Measurements from ENCODE around the gene ARID5B.

Gene ARID5B

GRCh38 chr10:61869041-61869675 is 32.3 kb upstream of the ARID5B start:
- intact Hi-C loops (cut with DNase I; ENCODE audit: low total_unique reads), result no loop called here
- Histone ChIP-seq H3K36me3 (no peaks in the 10 kb centered on the region), H3K4me3 (no peak overlapping the region), H3K27me3 (no peaks in the 10 kb centered on the region), H3K9me3 (no peaks in the 10 kb centered on the region), H3K4me1 (peaks cover 0 to 18% (median 8%) of the 10 kb centered on the region in 4 donors), H3K27ac (peak overlapping the region in 1 of 2 donors; percentile 62)
- DNase-seq, result no peak
- TF ChIP-seq CTCF (IDR thresholded peaks at IDR 0.05), result no peak

DNA sequence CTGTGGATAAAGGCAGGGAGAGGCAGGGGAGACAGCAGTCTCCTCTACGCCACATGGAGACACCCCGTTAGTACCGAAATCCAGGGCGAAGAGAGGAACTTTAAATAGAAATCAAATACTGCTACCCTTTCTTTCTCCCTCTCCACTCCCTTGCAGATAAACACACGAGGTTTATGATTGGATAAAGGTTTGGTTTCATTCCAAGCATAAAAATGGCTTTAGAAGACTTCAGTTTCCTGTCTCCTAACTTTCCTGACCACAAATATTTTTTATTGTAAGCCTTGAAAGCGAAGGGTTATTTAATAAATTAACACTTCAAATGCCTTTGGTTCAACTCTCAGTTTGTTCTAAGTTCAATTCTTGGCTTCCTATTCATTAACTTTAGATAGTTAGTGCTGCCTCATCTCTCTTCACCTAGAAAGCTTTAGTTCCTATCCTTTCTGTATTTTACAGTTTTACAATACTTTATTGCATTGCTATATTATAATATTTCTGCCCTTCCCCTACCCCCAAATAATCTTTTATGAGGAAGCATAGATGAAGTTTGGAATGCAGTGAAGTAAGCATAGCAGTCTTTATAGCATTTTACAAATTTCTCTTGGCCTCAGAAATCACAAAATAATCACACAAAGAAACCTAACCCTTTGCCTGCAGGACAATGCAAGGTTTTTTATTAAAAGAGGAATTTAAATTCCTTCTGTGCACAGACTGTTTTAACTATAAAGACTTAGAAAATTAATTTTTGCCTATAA is 31.5 kb upstream of the ARID5B start:
- Histone ChIP-seq H3K4me3 (no peak overlapping the region), H3K36me3 (no peaks in the 10 kb centered on the region), H3K4me1 (peaks cover 0 to 18% (median 8%) of the 10 kb centered on the region in 4 donors), H3K27ac (peak overlapping the region in 1 of 2 donors; percentile 62), H3K9me3 (no peaks in the 10 kb centered on the region), H3K27me3 (no peaks in the 10 kb centered on the region)
- TF ChIP-seq CTCF (IDR thresholded peaks at IDR 0.05), result no peak
- intact Hi-C loops (cut with DNase I; ENCODE audit: low total_unique reads), result no loop called here
- no peak for DNase-seq

- TF ChIP-seq CTCF (IDR thresholded peaks at IDR 0.05), result no peak
- Histone ChIP-seq H3K4me1 (peaks cover 0 to 18% (median 8%) of the 10 kb centered on the region in 4 donors), H3K9me3 (no peaks in the 10 kb centered on the region), H3K27me3 (no peaks in the 10 kb centered on the region), H3K36me3 (no peaks in the 10 kb centered on the region), H3K4me3 (no peak overlapping the region), H3K27ac (peak overlapping the region in 1 of 2 donors; percentile 62)
- no peak for DNase-seq
- intact Hi-C loops (cut with DNase I; ENCODE audit: low total_unique reads), result no loop called here
These were observed 31.0 kb upstream of the ARID5B start for GRCh38 chr10:61870526-61870895.

GRCh38 chr10:61871487-61871886 is 30.0 kb upstream of the ARID5B start:
- Histone ChIP-seq H3K4me3 (no peak overlapping the region), H3K27me3 (no peaks in the 10 kb centered on the region), H3K9me3 (no peaks in the 10 kb centered on the region), H3K27ac (no peak overlapping the region), H3K4me1 (peaks cover 0 to 18% (median 8%) of the 10 kb centered on the region in 4 donors), H3K36me3 (no peaks in the 10 kb centered on the region)
- DNase-seq, result no peak
- intact Hi-C loops (cut with DNase I; ENCODE audit: low total_unique reads), result no loop called here
- no peak for TF ChIP-seq CTCF (IDR thresholded peaks at IDR 0.05)

DNA sequence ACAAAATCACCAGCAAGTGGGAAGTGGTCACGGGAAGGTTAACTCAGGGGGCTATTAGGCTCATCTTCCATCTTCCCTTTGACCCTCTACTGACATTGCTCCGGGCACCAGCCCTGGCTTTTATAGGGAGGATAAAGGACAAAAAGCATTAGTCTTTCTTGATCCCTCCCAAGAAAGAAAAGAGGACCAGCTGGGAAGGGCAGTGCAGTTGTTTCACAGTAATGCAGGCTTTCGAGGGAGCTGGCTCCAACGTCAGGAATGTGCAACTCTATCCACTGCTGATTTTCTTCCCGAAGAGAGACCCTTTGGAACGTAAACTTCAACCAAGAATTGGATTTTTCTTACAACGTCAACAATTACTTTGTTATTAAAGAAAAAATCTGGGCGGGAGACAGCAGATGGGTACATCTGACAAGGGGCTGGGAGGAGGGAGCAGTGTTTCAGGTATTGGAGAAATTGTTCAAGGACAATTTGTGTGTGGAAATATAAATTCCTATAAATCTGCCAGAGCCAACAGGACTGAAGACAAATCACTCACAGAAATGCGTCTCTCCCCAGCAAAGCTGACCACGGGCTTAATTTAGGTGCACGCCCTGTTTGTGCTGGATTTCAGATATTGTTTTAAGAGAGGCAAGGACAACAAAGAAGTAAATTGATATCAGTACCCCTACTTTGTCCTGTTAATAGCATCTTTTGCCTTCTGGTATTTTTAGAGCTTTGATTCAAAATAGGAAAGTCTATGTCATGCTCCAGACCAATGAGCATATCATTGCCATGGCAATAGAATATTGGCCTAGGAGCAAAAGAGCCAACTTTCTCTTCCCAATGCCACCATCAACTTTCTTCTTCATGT is 23.4 kb upstream of the ARID5B start:
- Histone ChIP-seq H3K36me3 (no peaks in the 10 kb centered on the region), H3K4me3 (no peak overlapping the region), H3K4me1 (no peaks in the 10 kb centered on the region), H3K9me3 (no peaks in the 10 kb centered on the region), H3K27me3 (no peaks in the 10 kb centered on the region), H3K27ac (no peak overlapping the region)
- no peak for DNase-seq
- no peak for TF ChIP-seq CTCF (IDR thresholded peaks at IDR 0.05)
- intact Hi-C loops (cut with DNase I; ENCODE audit: low total_unique reads), result no loop called here

Data from tibial artery (tissue), 4 donors.